Measurements from ENCODE around the gene EIF5B. TPM values are rescaled to one million over a fixed set of nuclear protein-coding genes. Genes with fewer than 3 reads are reported as not detected.

Gene EIF5B
- total and polyA plus RNA-seq, 2 of the 8 experiments (the other 6 are each of a cell fraction or from before 2014, with no cell fraction given): 10.7 to 64.5 TPM

- H2BK12ac ChIP-seq (ENCODE audit: low read depth, low read length): no peak overlapping the region
- H3K27ac ChIP-seq (ENCODE audit: low read depth, low read length): no peak overlapping the region
- no peaks in the 10 kb centered on the region for H3K27me3 ChIP-seq (replicated peaks in 1 of 4; ENCODE audit: control insufficient read depth in 3 of 4, extremely low read depth in 1 of 4, insufficient read depth in 3 of 4, low read length in 3 of 4)
- CTCF ChIA-PET (ENCODE audit: partially characterized antibody): interaction anchor here (1.1 kb wide), 1 partner anchor 83 kb away, joined by 3 read pairs; the partner anchor contains the start of gene EIF5B
- WGBS, 2 experiments (ENCODE audit: extremely low coverage in 1 of 2, insufficient coverage in 1 of 2, insufficient read length in 1 of 2, insufficient replicate concordance in 2 of 2, low coverage in 1 of 2, low lambda C conversion rate in 2 of 2, missing lambda C conversion rate in 1 of 2): 100% methylated on average over 1 of the region's 1 CpG; no CpG with 5 or more reads in 1 of the 2 experiments
- no peaks in the 10 kb centered on the region for H3K9me3 ChIP-seq (ENCODE audit: insufficient read depth in 2 of 2, low read depth in 1 of 2, low read length in 1 of 2)
- peaks cover 4 to 48% (median 32%) of the 10 kb centered on the region in 4 experiments for H3K36me3 ChIP-seq (ENCODE audit: control insufficient read depth in 2 of 4, insufficient read depth in 4 of 4, low read length in 3 of 4)
- H3K79me1 ChIP-seq (ENCODE audit: low read depth, low read length): no peaks in the 10 kb centered on the region
- H3K14ac ChIP-seq (ENCODE audit: insufficient read length): no peak overlapping the region
- POLR2A ChIA-PET (ENCODE audit: partially characterized antibody): no interaction called here
- H2BK15ac ChIP-seq (ENCODE audit: low read length): no peak overlapping the region
- peaks cover 2% of the 10 kb centered on the region in 2 experiments for H4K20me1 ChIP-seq (replicated peaks in 1 of 2; ENCODE audit: control insufficient read depth in 1 of 2, insufficient read depth in 2 of 2, low read length in 2 of 2)
- DNase-seq (ENCODE audit: low read depth in 1 of 2, low spot score in 2 of 2) (no peak), FAIRE-seq (no peak)
- no peak overlapping the region for H3K23ac ChIP-seq (ENCODE audit: insufficient read length)
- H4K91ac ChIP-seq (replicated peaks; ENCODE audit: insufficient read length, low read length): no peak overlapping the region
- no peak overlapping the region for H2BK120ac ChIP-seq (replicated peaks; ENCODE audit: low read depth, low read length)
- no peaks in the 10 kb centered on the region for H3K4me1 ChIP-seq (replicated peaks in 1 of 4; ENCODE audit: control insufficient read depth in 3 of 4, insufficient read depth in 4 of 4, low read length in 3 of 4)
- H3K56ac ChIP-seq (replicated peaks; ENCODE audit: insufficient read length, low read depth, low read length): no peak overlapping the region
- no peak overlapping the region for H2AFZ ChIP-seq (ENCODE audit: low read length)
- no peak overlapping the region for H3K4me3 ChIP-seq (ENCODE audit: extremely low read depth in 1 of 4, insufficient read depth in 2 of 4, low read depth in 3 of 4, low read length in 4 of 4)
- H3K23me2 ChIP-seq (ENCODE audit: low read depth, low read length): no peaks in the 10 kb centered on the region
- no peak overlapping the region for H4K8ac ChIP-seq (ENCODE audit: extremely low read depth, insufficient read depth, low read length)
- no peak overlapping the region for H3K18ac ChIP-seq (ENCODE audit: extremely low read depth, low read length)
- H2AK5ac ChIP-seq (ENCODE audit: low read depth, low read length): no peak overlapping the region
- no peak overlapping the region for H2BK20ac ChIP-seq (ENCODE audit: low read length)
- no peak overlapping the region for H3K9ac ChIP-seq (replicated peaks in 1 of 4; ENCODE audit: extremely low read depth in 1 of 4, low read depth in 3 of 4, low read length in 3 of 4)
- no peak overlapping the region; the same call in 1 of the 2 replicates for H2BK5ac ChIP-seq (ENCODE audit: low read depth, low read length)
- H3K4me2 ChIP-seq (ENCODE audit: insufficient read depth in 1 of 2, low read depth in 2 of 2, low read length in 2 of 2): no peak overlapping the region
- H4K5ac ChIP-seq (ENCODE audit: insufficient read length, low read depth, low read length): no peak overlapping the region
- H3K79me2 ChIP-seq (ENCODE audit: control insufficient read depth in 1 of 2, insufficient read depth in 2 of 2, low read length in 2 of 2): no peaks in the 10 kb centered on the region
- H3K4ac ChIP-seq (replicated peaks; ENCODE audit: insufficient read length, low read depth, low read length): no peak overlapping the region
- TF ChIP-seq KDM4A (IDR thresholded peaks at IDR 0.05; ENCODE audit: low read depth, low read length, severe bottlenecking): no peak
- no peak for TF ChIP-seq FOSL1 (IDR thresholded peaks at IDR 0.05; ENCODE audit: insufficient read depth, low read depth, low read length)
- no peak for TF ChIP-seq POU5F1 (IDR thresholded peaks at IDR 0.05; ENCODE audit: low read depth, low read length)
- TF ChIP-seq ASH2L (IDR thresholded peaks at IDR 0.05; ENCODE audit: low read length): no peak
- no peak for TF ChIP-seq SP2 (IDR thresholded peaks at IDR 0.05; ENCODE audit: low read length)
- no peak for TF ChIP-seq HDAC2 (IDR thresholded peaks at IDR 0.05; ENCODE audit: borderline replicate concordance in 1 of 2, low read depth in 2 of 2, low read length in 2 of 2)
- no peak for TF ChIP-seq CEBPB (IDR thresholded peaks at IDR 0.05; ENCODE audit: low read depth, low read length)
- TF ChIP-seq GABPA (IDR thresholded peaks at IDR 0.05; ENCODE audit: borderline replicate concordance, insufficient read depth, low read length): no peak
- no peak for TF ChIP-seq POLR2AphosphoS5 (IDR thresholded peaks at IDR 0.05; ENCODE audit: low read depth, low read length)
- no peak for TF ChIP-seq SIX5 (IDR thresholded peaks at IDR 0.05; ENCODE audit: low read depth, low read length)
- no peak for TF ChIP-seq EZH2 (IDR thresholded peaks at IDR 0.05; ENCODE audit: low read depth, low read length, severe bottlenecking)
- no peak for TF ChIP-seq EGR1 (IDR thresholded peaks at IDR 0.05; ENCODE audit: borderline replicate concordance, low read depth, low read length)
Observed at GRCh38 chr2:99420031-99420430, 82.8 kb downstream of the EIF5B start.

Measured in H1 (cell line).